GM18526 (cell line): ENCODE results near the gene CTIF.

ENCODE experiments used
- POLR2A ChIP-seq: IDR thresholded peaks from 3 replicates; pipeline ENCODE4 v1.6.1; 2011; ENCODE audit not compliant: insufficient read length; ENCODE audit errors: extremely low read depth

Gene CTIF

GRCh38 chr18:48757906-48758305, 219.1 kb downstream of the CTIF start:
- TF ChIP-seq POLR2A: no peak

- no peak for TF ChIP-seq POLR2A
Observed at GRCh38 chr18:48761582-48761981, 222.8 kb downstream of the CTIF start.

- no peak for TF ChIP-seq POLR2A
Observed at GRCh38 chr18:48762022-48762421, 223.2 kb downstream of the CTIF start.

DNA sequence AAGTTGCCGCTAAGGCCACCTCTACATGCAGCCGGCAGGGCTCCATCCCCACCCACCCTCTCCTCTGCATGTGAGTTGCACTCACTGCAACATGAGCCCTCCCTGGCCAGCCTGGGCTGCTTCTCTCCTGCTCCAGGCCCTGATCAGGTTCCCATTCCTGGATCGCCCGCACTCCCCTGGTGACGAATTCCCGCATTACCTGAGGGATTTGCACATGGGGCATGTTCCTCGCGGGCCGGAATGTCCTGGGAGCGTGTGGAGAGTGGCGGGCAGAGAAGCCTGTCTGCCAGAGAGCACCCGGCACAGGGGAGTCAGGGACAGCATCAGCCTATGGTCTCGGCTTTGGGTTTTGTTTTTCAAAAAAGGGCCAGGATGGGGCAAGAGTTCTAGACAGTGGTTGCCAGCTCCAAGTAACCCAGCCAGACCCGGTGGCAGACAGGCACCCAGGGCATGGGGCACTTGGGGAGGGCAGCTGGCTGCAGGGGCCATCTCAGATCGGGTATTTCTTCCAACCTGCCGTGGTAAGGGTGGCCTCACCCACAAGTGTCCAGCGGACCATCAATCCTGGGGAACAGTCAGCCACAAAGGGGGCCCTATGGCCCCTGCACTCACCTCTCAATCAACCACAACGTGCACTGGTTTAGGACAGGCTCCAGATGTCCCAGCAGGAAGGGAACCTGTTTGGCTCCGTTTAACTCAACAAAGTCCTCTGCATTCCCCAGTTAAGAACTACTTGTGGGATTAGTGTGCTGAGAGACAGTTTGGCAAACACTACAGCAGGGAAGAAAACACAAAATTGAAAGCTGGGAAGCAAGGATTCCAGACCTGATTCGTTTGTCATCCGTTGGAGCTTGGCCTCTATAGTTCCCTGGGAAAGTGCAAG, 224.2 kb downstream of the CTIF start:
- TF ChIP-seq POLR2A: no peak

DNA sequence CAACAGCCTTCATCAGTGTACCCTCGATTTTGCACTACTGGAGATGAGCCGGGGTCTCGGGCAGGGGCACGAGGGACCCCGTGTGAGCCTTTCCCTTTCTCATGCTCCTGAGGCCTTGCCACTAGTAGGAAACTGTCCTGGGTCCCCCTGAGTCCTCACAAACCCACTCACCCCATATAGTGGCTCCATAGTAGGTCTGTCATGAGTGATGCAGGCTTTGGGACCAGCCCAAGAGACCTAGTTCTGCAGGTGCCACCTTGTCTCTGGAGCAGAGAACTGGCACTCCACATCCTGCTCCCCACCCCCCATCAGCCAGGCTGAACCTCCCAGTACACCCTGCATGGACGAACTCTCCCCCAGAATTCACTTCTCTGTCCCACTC, 224.9 kb downstream of the CTIF start:
- TF ChIP-seq POLR2A: no peak

DNA sequence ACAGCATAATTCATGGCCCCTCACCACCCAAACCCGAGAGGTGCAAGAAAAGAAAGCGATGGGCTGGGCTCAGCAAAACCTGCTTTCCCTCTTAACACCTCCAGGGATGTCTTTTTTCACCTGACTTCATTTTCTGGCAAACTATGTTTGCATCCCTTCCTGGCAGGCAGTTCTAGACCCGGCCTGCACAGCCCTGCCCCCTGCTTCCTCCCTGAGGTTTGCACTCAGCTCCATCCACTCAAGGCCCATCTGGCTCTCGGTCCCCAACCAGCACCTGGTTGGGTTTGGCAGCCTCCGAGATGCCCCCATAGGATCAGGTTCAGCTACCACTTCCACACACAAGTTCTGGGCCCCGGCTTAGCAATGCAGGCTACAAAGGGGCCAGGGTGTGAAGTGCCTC, 226.2 kb downstream of the CTIF start:
- no peak for TF ChIP-seq POLR2A

GRCh38 chr18:48766026-48766425, 227.2 kb downstream of the CTIF start:
- TF ChIP-seq POLR2A: no peak

DNA sequence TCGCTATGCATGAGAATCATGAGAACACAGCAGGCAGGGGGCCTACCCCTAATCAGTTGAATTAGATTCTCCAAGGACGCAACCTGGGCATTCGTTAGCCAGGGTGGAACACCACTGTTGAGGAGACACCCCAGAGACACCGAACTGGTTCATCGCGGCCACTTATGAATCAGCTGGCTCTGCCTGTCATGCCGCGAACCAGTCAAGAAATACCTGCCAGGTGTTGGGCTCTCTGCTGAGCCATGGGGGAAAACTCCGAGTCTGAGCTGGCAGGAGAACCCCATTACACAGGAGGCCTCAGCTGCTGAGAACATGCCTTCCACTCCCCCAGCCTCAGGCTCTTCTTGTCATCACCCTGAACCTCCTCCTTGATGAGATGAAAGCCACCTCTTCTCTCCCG, 227.7 kb downstream of the CTIF start:
- TF ChIP-seq POLR2A: no peak

DNA sequence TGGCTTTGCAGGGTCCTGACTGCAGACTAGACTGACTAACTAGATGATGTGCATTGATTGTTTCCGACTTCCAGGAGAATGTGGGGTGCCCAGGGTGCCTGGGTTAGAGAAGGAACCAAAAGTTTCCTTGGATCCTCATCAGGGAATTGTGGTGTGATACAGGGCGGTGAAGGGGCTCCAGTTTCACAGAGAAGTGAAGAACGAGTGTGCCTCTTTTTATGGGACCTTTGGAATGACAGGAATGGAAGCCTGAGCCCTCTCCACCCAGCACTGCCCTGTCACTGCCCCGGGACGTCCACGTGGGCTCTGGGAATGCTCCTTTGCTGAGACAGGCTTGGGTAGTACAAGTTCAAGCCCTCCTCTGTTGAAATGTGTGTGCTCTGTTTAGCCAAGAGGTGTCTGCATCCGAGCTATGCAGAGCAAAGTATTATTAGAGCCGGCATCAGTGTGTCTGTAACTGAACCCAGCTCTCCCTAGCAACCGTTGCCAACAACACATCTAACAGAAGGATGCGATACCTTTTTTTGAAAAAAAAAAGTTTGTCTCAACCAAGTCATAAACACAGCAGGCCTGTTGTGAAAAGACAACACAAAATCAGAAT, 228.4 kb downstream of the CTIF start:
- no peak for TF ChIP-seq POLR2A

DNA sequence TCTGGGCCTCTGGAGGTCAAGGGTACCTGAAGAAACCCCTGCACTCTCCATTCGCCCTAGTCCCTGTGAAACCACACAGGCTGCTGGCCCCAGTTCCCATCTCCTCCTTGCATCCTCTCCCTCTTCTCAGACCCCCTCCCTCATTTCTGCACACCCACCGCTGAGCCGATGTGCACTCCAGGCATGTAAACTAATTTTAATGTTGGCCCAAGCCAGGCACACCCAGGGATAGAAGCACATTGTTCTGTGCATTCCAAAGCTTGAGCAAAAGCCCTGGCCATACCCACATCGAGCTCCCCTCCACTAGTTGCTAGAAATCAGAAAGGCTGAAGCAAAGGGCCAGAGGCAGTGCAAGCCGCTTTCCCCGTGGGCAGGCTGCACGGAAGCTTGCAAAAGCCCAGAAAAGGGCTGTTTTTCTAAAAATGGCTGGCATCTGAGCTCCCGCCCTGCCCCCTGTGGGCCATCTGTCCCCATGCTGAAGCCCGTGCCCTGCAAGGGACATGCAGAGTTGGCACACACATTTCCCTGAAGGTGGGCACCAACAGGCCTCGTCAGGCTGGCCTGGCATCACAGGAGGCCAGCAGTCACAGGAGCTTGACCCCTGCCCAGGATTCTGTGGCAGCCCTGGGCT, 230.3 kb downstream of the CTIF start:
- TF ChIP-seq POLR2A: no peak

- no peak for TF ChIP-seq POLR2A
Observed at GRCh38 chr18:48770243-48770642, 231.4 kb downstream of the CTIF start.

DNA sequence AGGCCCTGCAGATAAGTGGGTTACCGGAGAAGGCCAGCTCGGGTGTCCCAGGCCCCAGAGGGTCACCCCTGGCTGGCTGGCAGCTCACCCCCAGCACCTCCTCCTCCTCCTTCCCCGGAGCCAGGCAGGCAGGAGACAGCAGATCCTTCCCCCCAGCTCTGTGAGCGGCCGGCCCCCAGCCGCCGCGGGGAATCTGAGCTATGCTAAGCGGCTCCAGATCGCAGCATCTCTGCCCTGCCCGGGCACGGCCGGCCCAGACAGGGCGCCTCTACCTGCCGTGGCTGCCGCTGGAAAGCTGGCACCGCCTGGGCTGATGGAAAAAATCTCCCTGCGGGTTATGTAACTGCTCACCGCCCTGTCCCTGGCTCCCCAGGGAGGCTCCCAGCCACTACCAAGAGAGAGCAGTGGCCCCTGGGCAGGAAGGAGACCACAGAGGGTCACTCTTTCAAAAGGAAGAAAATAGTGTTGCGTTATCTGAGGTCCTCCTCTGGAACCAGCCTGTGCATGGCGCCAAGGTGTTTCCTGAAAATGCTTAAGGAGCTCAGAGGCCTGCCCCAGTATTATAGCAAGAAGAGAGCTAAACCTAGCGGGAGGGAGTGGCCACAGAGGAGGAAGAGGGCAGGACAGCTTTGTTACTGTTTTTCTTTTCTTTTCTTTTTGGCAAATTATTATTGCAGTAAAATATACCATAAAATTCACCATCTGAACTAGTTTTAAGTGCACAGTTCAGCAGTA, 233.0 kb downstream of the CTIF start:
- no peak for TF ChIP-seq POLR2A

DNA sequence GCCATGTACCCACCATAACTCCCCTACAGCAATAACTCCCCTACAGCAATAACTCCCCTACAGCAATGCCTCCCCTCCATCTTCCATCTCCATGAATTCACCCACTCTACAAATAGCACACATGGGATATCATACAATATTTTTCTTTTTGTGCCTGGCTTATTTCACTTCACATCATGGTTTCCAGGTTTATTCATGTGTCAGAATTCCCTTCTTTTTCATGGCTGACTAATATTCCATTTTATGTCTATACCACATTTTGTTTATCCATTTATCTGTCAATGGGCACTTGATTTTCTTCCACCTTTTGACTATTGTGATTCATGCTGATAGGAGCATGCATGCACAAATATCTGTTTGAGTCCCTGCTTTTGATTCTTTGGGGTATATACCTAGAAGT, 233.6 kb downstream of the CTIF start:
- TF ChIP-seq POLR2A: no peak

GRCh38 chr18:48773821-48774220, 235.0 kb downstream of the CTIF start:
- no peak for TF ChIP-seq POLR2A

GRCh38 chr18:48774941-48775340, 236.1 kb downstream of the CTIF start:
- no peak for TF ChIP-seq POLR2A
